Skeletal muscle cell (primary cell): ENCODE data around the gene KIRREL1.

Experiments used
- DNase-seq: peaks from one replicate; pipeline ENCODE4 v3.0.0-alpha.2; 2010; ENCODE audit warnings: low read depth
- H3K4me3 ChIP-seq: 2 replicates; pipeline ENCODE4 v1.5.1; 2011; ENCODE audit warnings: low read depth, mild to moderate bottlenecking, control low read depth, low read length, moderate library complexity

The KIRREL1 gene

DNA sequence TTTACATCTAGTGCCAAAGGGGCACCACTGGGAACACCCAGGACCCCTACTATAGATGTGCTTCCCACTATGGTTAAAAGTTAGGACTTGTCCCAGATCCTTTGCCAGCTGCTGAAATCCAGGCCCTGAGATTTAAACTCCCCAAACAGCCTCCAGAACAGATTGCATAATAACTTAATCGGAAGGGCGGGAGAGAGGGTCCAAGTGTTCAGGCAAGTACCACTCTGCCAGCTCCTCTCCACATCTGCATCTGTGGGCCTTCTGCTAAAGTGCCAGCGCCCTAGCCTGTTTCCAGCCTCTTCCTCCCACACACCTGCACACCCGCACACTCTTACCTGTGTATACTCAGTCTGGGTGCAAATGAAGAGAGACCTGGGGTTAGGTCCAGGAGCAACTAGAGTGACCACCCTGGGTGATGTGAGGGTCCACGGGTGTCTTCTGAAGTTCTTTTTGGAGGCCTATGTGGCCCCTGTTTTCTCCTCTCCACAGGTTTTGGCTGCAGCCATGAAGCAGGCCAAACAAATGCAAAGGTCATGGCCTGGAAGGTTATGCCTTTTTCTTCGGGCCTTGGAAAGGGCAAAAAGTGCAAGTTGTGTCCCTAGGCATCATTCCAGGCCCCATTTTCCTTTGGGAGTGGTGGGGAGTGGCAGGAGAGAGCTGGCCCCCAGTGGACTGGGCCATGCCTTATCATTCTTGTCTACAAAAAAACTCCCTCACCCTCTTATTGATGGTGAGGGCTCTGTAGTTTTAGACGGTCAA lies 29.3 kb downstream of the KIRREL1 start:
- H3K4me3 ChIP-seq, result no peak overlapping the region
- DNase-seq, result no peak

DNA sequence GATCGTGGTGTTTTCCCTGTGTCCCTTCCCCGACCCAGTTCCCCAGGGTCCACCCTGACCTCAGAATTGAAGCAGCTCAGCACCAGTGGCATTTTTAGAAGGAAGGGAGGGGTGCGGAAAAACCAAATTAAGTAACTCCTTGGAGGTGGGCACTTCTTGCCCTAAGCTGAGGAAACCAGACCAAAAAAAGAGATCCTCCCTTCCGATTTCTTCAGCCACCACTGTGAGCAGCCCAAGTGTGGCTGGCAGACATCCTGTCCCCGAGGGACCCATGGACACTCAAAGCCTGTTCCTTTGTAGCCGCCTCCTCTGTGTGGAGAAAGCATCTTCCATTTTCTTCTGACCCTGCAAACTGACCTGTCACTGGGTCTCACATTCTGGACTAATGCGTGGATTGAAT lies 31.3 kb downstream of the KIRREL1 start:
- DNase-seq, result no peak
- H3K4me3 ChIP-seq, result no peak overlapping the region

- no peak overlapping the region for H3K4me3 ChIP-seq
- DNase-seq, result no peak
These were observed 32.3 kb downstream of the KIRREL1 start for GRCh38 chr1:158025576-158026230.

GRCh38 chr1:158026651-158027050 lies 33.2 kb downstream of the KIRREL1 start:
- H3K4me3 ChIP-seq, result no peak overlapping the region
- DNase-seq, result no peak

GRCh38 chr1:158027508-158027907 lies 34.1 kb downstream of the KIRREL1 start:
- no peak for DNase-seq
- H3K4me3 ChIP-seq, result no peak overlapping the region

DNA sequence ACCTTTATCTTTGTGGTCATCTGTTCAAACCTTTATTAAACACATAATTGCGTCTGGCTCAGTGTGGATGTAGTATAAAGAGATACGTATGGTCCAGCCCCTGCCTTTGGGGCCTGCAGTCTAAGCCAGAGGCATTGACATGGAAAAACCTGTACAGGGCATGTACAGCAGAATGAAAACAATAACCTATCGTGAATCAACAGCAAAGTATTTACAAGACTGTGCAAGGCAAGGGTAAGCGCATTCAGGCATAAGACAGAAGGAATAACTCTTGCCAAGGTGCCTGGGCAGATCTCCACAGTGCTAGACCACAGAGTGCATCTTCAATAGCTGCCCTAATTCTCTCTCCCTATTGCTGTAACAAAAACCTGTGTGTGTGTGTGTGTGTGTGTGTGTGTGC lies 35.5 kb downstream of the KIRREL1 start:
- H3K4me3 ChIP-seq, result no peak overlapping the region
- no peak for DNase-seq

DNA sequence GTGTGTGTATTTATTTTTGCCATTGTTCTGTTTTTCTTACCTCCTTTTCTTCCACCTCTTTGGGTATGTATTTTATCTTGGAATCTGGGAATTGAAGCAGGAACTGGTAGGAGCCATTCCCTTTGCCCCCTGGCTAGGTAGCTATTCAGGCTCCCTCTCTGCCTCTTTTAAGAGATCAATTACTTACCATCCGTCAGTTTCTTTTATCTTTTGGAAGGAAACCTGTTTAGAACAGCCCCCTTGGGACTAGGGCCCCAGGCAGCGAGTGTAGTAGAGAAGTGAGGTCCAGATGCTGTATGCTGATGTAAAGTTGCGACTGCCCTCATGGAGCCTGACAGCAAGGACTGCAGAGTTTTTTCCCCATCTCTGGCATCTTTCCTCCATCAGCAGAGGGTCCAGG lies 41.6 kb downstream of the KIRREL1 start:
- DNase-seq, result no peak
- H3K4me3 ChIP-seq, result no peak overlapping the region

DNA sequence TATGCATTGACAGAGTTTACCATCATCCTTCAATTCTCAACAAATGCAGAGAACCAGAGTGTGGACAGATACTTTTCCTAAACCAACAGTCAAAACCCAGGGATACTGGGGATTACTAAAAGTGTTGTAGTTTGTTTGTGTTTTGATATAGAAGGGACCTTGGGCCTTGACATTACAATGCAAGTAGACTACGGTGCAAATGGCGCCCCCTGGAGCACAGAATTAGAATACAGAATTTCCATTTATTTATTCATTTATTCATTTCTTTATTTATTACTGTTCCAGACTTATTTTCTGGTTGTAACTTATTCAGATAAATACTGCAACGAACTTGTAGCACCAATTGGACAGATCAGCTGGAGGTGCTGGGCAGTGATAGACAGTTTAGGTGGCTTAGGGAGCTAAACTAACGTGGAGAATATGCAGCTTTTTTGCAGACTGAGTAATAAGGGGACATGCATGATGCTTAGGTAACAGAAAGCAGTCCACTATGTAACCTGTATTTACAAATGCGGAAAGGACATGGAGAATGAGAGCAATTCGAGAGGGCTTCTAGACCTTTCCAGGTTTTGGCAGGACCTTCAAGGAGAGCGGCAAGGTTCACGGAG lies 42.6 kb downstream of the KIRREL1 start:
- H3K4me3 ChIP-seq, result no peak overlapping the region
- DNase-seq, result no peak

GRCh38 chr1:158037008-158037865 lies 43.8 kb downstream of the KIRREL1 start:
- no peak overlapping the region for H3K4me3 ChIP-seq
- no peak for DNase-seq

DNA sequence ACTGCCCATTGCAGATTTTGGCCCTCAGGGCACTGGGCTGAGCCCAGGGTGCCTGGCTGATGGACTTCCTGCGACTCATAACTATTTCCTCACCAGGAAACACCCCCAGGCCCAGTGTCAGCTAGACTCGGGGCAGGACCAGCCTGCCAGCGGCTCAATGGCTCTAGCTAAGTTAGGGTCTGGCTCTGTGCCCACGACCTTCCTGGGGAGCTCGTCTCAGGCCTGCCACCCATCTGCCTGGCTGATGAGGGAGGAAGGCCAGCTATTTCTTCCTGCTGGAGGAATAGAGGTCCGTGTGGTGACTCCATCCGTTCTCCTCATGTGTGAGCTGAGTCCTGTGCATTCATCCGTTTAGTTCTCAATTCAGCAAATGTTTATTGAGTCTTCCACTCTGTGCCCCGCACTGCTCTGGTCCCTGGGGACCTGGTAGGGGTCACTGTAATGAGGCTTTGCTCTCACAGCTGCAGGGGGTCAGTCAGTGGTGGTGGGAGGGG lies 44.5 kb downstream of the KIRREL1 start:
- no peak overlapping the region for H3K4me3 ChIP-seq
- DNase-seq, result peak; percentile 23

GRCh38 chr1:158038793-158039192 lies 45.3 kb downstream of the KIRREL1 start:
- no peak for DNase-seq

DNA sequence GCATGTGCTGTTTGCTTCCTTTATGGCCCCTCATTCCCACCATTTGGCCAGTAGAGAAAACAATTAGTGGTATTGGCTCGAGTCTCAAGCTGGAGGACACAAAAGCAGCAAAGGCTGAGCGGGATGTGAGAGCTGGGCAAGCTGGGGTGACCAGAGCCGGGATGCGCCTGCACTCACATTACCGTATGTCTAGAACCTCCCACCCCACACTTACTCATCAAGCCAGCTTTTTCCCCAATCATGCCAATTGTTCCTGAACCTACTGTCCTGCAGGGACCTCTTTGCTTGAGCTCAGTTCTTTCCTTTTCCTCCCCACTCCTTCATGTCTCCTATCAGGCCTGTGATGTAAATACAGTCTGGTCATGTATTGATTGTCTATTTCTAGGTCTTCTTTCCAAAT lies 45.9 kb downstream of the KIRREL1 start:
- no peak overlapping the region for H3K4me3 ChIP-seq
- no peak for DNase-seq

More at GRCh38 chr1:158038793-158039192, 45.3 kb downstream of the KIRREL1 start:
- H3K4me3 ChIP-seq, result no peak overlapping the region

- DNase-seq, result no peak
These were observed 46.9 kb downstream of the KIRREL1 start for GRCh38 chr1:158040323-158040722.

DNA sequence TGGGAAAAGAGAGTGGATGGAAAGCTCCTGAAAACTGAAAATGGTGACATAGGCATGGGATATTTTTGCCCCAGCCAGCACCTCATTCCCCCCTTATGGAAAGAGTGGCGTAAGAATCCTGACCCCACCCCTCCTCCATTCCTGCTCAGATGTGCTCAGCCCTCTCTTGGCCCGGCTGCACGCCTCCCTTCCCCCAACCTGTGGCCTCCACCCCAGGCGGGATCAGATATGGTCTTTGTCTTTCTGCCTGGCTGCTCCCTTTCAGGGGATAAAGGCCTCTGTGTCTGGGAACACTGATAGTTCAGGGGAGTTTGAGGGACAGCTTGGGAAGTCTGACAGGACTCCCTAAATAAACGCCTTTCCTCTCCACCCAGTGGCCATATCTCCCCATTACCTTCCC lies 49.8 kb downstream of the KIRREL1 start:
- no peak overlapping the region for H3K4me3 ChIP-seq
- no peak for DNase-seq

More at GRCh38 chr1:158040323-158040722, 46.9 kb downstream of the KIRREL1 start:
- H3K4me3 ChIP-seq, result no peak overlapping the region

DNA sequence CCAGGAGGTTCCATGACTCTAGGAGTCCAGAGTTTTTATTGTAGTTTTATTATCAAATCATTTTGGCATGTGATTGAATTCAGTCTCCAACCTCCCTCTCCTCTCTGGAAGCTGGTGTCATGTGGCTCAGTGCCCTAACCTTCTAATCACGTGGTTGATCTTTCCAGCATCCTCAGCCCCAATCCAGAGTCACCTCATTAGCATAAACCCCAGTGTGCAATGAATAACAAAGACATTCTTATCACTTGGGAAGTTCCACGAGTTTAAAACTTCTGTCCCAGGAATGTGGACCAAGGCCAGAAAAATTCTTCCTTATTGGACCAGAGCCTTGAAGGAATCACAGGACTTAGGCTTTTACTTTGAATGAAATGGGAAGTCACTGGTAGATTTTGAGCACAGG lies 52.2 kb downstream of the KIRREL1 start:
- DNase-seq, result no peak
- no peak overlapping the region for H3K4me3 ChIP-seq

GRCh38 chr1:158046715-158047510 lies 53.5 kb downstream of the KIRREL1 start:
- no peak for DNase-seq
- no peak overlapping the region for H3K4me3 ChIP-seq

GRCh38 chr1:158048371-158049067 lies 55.1 kb downstream of the KIRREL1 start:
- no peak overlapping the region for H3K4me3 ChIP-seq
- DNase-seq, result no peak

- H3K4me3 ChIP-seq, result no peak overlapping the region
- DNase-seq, result no peak
These were observed 56.4 kb downstream of the KIRREL1 start for GRCh38 chr1:158049853-158050252.
